Activated gamma-delta T cell (primary cell): ENCODE data around the gene PARD3.
"Not testable (repeated sequence)": the region's sequence is repeated elsewhere in the genome, so short reads cannot be mapped to it uniquely, and the experiment has no call there.

ENCODE experiments used
- DNase-seq: peaks from one replicate; lab custom pipeline; 2025; lab: John Stamatoyannopoulos, UW

Gene PARD3

DNA sequence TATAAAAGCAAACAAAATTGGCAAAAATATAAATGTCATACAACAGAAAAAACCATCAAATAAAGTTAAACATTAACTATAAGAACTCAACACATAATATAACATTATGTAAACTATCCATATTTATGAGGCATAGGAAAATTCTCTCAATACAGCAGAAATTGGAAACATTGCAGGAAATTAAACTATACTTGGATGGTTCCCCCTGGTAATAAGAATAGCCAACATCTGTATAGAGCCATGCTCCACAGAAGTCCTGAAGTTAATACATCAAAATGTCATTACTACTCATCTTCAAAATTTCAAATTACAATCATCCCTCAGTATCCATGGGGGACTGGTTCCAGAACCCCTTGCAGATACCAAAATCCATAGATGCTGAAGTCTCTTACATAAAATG is 350.5 kb downstream of the PARD3 start:
- DNase-seq: no peak

DNA sequence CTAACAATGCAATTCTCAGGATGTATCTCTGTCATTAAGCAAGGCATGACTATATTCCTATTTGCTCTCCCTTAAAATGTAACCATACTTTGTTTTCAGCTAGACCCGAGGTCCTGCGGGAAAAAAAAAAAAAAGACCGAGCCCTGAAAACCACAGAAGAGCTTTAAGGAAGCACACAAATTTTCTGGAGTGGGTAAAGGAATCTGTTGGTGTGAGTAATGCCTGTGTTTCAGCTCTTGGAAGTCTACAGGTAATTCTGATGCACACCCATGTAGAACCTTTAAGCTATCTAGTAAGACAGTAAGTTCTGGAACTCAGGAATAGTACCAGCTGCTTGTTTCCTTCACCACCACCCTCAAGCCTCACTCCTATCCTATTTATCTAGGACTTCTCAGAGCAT is 351.1 kb downstream of the PARD3 start:
- DNase-seq: no peak

DNA sequence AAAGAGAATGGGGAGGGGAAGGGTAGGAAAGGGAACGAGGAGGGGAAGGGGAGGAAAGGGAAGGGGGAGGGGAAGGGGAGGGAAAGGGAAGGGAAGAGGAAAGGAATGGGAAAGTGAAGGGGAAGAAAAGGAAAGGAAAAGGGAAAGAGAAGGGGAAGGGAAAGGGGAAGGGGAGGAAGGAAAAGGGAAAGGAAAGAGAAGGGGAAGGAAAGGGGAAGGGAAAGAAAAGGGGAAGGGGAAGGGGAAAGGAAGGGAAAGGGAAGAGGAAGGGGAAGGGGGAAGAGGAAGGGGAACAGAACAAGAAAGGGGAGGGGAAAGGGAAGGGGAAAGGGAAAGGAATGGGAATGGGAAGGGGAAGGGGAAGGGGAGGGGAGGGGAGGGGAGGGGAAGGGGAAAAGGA is 352.1 kb downstream of the PARD3 start:
- no peak for DNase-seq

DNA sequence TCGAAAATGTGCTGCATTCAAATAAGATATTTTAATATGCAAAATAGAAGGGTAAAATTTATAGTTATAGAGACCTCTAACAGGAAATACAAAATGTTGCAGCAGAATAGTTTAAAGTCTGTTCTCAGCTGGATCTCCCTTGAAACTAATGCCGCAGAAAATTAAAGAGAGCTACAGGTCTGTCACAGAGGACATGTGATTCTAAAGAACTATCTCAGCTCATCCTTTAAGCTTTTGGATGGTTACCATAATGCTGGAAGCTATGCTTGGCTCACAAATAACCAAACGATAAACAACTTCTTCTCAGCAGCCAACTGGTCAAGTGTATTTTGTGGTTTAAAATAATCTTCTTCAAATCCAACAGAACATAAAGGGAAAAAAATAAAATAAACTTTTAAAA is 353.0 kb downstream of the PARD3 start:
- no peak for DNase-seq

GRCh38 chr10:34454590-34455261 is 360.4 kb downstream of the PARD3 start:
- DNase-seq: no peak

DNA sequence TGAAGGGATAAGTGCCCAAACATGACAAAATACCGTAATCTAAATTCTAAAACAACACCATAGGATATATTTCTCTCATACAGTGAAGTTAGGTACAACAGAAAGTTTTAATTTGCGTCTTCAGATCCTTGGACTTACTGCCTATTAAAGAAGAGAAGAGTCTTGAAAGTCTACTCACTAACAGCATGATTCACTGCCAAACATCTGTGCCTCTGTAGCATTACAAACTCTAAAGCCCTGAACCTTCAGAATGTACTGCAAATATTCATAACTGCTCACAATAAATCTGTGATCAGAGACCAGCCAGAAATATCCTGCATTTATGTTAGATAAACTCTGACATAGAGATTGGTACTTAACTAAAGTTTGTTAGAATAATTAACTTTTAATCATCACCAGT is 365.3 kb downstream of the PARD3 start:
- no peak for DNase-seq

GRCh38 chr10:34446049-34446448 is 369.0 kb downstream of the PARD3 start:
- no peak for DNase-seq

DNA sequence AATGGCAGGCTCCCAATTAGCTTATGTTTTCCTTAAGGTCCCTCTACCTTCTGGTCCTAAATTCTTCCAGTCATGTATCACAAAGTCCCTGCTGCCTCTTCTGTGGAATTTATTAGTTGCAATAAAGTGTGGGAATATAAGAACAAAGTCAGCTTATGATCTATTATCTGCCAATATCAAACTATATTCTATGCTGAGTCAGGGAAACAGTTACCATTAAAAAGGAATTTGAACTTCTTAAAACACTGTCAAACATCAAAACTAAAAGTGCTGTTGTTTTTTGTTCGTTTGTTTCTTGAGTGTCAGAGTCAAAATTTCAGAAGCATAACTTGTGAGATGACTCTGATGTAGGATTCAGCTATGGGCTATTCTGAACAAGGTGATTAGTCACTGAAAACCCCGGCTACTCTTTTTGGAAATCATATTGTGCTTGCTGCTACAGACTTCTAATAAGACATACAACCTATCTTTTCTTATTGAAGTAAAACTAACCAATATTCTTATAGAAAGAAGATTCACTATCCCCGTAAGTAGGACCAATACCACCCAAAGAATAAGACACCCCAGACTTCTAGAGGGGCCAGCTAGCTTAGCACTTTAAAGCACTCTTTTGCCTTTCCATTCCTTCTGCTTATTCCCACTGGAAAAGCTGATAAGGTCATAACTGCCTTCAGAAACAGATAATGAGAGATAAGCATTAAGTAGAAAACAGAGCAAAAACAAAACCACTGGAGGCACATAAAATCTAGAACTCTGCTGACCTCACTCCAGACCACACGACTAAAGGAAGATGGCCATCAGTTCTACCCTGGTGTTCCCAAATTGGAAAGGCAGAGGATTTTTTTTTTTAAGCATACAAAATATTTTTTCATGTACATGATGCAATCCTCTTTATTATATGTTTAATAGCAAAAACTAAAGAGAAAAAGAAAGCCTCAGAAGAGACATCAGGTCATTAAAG is 370.6 kb downstream of the PARD3 start:
- DNase-seq: no peak

DNA sequence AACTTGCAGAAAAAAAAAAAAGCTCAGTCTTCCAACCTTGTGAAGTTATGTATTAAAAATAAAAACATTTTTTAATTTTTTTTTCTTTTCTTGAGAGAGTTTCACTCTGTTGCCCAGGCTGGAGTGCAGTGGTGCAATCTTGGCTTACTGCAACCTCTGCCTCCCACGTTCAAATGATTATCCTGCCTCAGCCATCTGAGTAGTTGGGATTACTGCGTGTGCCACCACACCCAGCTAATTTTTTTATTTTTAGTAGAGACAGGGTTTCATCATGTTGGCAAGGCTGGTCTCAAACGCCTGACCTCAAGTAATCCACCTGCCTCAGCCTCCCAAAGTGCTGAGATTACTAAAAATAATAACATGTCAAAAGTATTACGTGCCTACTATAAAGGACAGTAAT is 375.7 kb downstream of the PARD3 start:
- DNase-seq: not testable (repeated sequence)

GRCh38 chr10:34438741-34439140 is 376.4 kb downstream of the PARD3 start:
- no peak for DNase-seq

GRCh38 chr10:34437906-34438305 is 377.2 kb downstream of the PARD3 start:
- no peak for DNase-seq

DNA sequence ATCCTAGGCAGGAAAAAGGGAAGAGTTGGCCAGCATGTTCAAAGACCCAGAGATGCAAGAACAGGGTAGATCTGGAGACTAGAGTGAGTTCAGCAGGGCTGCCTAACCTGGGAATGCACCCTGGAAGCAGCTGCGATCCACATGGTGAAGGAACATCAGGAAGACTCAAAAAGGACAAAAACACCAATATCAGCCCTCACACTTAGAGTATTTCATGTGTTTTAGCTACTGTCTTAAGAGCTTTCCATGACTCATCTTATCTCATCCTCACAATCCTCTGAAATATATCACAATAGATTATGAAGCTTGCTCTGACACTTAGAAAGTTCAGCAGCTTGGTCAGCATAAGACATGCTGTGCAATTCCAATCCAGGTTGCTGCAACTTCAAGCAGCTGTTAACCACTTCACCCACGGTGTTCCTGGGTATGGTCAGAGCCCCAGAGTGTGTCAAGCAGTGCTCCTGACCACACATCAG is 380.9 kb downstream of the PARD3 start:
- DNase-seq: no peak

DNA sequence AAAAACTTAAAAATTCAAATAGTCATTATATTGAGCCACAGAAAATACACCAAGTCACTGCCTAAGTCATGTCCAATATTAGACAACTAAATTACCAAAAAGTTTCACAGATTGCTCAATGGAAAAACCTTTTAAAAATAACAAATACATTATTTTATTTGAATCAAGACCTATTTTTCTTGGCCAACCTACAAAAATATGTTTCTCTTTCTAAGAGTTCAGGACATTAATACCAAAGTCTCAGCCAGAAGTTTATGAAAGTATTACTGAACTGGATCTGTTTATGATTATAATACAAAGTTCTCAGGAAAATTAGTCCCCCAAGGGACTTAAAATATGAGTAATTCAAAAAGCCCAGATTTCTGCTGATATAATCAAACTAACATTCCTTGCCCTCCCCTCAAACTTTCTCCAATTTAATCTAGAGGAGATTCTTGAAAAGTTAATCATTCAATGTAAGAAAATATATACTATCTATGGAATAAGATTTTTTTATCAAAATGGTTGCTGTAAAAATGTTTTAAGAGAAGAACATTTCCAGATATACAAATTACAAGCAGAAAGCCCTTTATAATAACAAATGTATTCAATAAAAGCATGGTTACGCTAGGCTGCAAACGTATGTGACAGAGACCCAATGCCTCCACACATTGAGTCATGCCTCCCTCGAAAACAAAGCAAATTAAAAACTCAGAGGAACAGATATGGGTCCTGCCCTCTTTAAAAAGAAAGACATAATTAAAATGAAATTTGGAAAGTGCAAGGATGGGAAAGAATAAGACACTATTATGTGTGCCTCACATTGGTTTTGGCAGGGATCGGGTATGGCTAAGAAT is 381.6 kb downstream of the PARD3 start:
- no peak for DNase-seq

GRCh38 chr10:34432589-34432988 is 382.5 kb downstream of the PARD3 start:
- DNase-seq: no peak

GRCh38 chr10:34430685-34431084 is 384.4 kb downstream of the PARD3 start:
- DNase-seq: no peak

DNA sequence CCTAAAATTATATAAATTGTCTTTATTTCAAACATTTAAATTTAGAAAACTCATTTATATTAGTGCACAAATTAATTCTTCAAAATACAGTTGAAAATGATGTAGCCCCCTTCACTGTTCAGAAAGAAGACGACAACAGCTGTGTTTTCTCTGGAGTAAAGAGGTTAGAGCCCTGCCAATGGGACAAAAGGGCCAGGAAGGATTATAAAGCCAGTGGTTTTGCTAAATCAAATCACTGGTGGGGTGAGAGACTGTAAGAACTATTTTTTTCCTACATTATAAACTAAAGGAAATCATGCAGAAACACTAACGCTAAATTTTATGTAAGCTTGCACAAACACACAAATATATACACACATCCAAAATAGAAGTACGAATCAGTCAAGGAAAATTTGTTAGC is 386.6 kb downstream of the PARD3 start:
- no peak for DNase-seq

DNA sequence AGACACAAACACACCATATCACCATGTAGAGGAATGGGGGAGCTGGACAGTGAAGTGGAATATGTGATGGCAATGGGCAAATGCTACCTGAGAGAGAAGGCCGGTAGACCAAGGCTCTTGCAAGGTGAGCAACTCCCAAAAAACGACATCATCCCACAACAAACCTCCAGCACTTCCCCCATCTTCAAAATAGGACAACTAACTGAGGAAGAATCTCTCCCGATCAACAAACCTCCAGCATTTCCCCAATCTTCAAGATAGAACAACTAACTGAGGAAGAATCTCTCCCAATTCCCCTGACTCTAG is 387.2 kb downstream of the PARD3 start:
- DNase-seq: no peak

DNA sequence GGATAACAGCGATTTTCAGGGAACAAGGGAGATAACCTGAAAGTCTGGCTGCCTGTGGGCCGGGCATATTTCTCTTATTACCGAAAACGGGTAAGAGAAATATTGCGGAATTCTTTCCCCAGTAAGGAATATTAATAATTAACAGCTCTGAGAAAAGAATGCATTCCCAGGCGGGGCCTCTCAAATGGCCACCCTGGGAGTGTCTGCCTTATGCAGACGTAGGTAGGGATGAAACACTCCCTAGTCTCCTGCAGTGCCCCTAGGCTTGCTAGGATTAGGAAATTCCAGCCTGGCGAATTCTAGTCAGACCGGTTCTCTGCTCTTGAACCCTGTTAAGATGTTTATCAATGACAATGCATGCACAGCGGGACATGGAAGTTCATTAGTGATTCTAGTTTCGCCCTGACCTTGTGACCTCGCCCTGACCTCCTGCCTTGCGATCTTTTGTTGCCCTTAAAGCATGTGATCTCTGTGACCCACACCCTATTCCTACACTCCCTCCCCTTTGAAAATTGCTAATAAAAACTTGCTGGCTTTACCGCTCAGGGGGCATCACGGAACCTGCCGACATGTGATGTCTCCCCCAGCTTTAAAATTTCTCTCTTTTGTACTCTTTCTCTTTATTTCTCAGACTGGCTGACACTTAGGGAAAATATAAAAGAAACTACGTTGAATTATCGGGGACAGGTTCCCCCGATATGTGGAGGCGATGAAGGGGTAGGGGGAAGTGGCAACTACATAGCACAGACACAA is 387.8 kb downstream of the PARD3 start:
- not testable (repeated sequence) for DNase-seq

DNA sequence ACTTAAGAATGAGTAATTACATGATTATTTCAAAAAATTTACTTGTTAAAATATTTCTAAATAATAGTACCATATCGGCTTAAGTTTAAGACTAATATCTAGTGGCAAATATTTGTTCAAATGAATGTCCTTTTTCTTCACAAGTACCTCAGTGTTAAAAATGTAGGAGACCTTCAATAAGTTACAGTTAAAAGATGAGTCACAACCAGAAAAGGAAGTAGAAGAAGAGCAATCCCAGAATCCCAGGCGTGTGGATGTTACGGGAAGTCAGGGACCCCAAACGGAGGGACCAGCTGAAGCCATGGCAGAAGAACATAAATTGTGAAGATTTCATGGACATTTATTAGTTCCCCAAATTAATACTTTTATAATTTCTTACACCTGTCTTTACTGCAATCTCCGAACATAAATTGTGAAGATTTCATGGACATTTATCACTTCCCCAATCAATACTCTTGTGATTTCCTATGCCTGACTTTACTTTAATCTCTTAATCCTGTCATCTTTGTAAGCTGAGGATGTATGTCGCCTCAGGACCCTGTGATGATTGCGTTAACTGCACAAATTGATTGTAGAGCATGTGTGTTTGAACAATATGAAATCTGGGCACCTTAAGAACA is 388.4 kb downstream of the PARD3 start:
- DNase-seq: not testable (repeated sequence)

- DNase-seq: no peak
These were observed 389.1 kb downstream of the PARD3 start for GRCh38 chr10:34426041-34426440.
